ENCODE measurements around the gene EXOC3. TPM values are rescaled to one million over a fixed set of nuclear protein-coding genes. Genes with fewer than 3 reads are reported as not detected.

The EXOC3 gene
- polyA plus RNA-seq, 3 donors from 2014 or later: 22.6 to 43.9 (median 34.0) TPM

GRCh38 chr5:443239-444151, 519 bp downstream of the EXOC3 start:
- peaks cover 0 to 7% (median 4%) of the 10 kb centered on the region in 3 donors for H3K27me3 Mint-ChIP-seq (ENCODE audit: low read depth in 3 of 3)
- peaks cover 7 to 16% (median 11%) of the 10 kb centered on the region in 3 donors for H3K36me3 Mint-ChIP-seq
- H3K9me3 Mint-ChIP-seq: no peaks in the 10 kb centered on the region
- H3K27ac Mint-ChIP-seq: peak overlapping the region; percentile 36 to 94 (median 72)
- peaks cover 36 to 47% of the 10 kb centered on the region in 2 donors for H3K4me1 Mint-ChIP-seq
- H3K4me3 Mint-ChIP-seq: peak overlapping the region; percentile 85 to 96 (median 92)
- no peak for DNase-seq

DNA sequence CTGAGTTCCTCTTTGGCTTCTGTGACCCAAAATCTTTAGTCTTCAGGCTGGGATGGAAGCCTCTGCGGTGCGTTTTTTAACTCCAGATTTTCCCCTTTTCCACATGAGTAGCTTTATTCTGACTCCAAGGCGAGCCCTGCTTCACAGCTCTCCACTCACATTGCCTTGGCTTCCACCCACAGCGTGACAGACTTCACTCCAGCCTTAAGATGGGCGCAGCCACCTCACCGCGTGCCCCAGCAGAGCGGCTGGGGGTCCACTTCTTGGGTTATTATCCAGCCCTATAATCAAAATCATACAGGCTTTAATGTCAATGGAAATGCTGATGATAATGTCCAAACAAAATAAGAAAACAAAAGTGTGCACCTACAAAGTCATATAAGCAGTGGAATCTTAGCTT, 1.2 kb downstream of the EXOC3 start:
- no peak for DNase-seq
- Mint-ChIP-seq H3K4me3 (peak overlapping the region; percentile 85 to 96 (median 92)), H3K27me3 (ENCODE audit: low read depth in 3 of 3) (peaks cover 0 to 7% (median 4%) of the 10 kb centered on the region in 3 donors), H3K4me1 (peaks cover 40 to 54% of the 10 kb centered on the region in 2 donors), H3K9me3 (no peaks in the 10 kb centered on the region), H3K36me3 (peaks cover 13 to 23% (median 18%) of the 10 kb centered on the region in 3 donors), H3K27ac (peak overlapping the region; percentile 66 to 86 (median 76))

DNA sequence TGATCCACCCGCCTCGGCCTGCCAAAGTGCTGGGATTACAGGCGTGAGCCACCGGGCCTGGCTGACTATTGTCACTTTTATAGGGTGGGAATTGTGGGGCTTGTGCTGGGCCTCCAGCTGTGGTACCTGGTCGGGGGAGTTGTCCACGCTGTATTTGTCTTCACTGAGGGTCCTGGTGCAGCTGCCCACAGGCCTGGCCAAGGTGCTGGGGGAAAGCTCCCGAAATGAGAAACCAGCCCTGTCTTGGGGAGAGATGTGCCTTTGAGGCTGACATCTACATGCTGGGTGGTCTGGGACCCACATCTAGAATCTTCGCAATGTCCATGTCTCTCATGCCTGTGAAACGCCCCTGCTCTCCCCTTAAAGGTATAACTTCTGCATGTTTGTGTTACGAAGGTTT, 2.6 kb downstream of the EXOC3 start:
- DNase-seq: no peak
- H3K27ac Mint-ChIP-seq: peak overlapping the region in 3 of 6 donors; percentile 13 to 69 (median 44)
- H3K4me1 Mint-ChIP-seq: peaks cover 40 to 63% of the 10 kb centered on the region in 2 donors
- peaks cover 24 to 36% (median 30%) of the 10 kb centered on the region in 3 donors for H3K36me3 Mint-ChIP-seq
- H3K4me3 Mint-ChIP-seq: peak overlapping the region in 4 of 5 donors; percentile 28 to 92 (median 54)
- H3K27me3 Mint-ChIP-seq (ENCODE audit: low read depth in 3 of 3): peaks cover 0 to 7% (median 4%) of the 10 kb centered on the region in 3 donors
- no peaks in the 10 kb centered on the region for H3K9me3 Mint-ChIP-seq

- peaks cover 0 to 7% (median 4%) of the 10 kb centered on the region in 3 donors for H3K27me3 Mint-ChIP-seq (ENCODE audit: low read depth in 3 of 3)
- peaks cover 31 to 43% (median 37%) of the 10 kb centered on the region in 3 donors for H3K36me3 Mint-ChIP-seq
- peaks cover 40 to 64% of the 10 kb centered on the region in 2 donors for H3K4me1 Mint-ChIP-seq
- H3K4me3 Mint-ChIP-seq: peak overlapping the region in 4 of 5 donors; percentile 28 to 61 (median 54)
- peak overlapping the region in 4 of 6 donors; percentile 8 to 69 (median 28) for H3K27ac Mint-ChIP-seq
- H3K9me3 Mint-ChIP-seq: peaks cover 0 to 1% (median 0%) of the 10 kb centered on the region in 6 donors
- DNase-seq: no peak
These were observed 3.3 kb downstream of the EXOC3 start for GRCh38 chr5:446066-446882.

DNA sequence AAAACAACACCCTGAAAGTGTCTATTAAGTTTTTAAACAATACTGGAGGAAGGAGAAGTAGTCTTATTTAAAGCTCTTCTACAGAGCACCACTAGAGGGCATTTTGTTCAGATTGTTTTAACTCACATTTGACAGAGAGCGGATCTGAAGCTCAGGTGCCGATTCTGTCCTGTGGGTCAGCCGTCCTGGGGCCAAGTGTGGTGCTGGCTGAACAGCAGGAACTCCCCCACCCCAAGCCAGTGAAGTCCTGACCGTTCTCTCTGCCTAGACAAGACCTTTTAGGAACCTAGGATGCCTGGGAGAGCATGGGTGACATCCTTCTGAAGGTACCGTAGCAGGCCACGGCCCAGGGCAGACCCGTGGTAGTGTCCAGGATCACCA, 3.9 kb downstream of the EXOC3 start:
- peaks cover 0 to 7% (median 4%) of the 10 kb centered on the region in 6 donors for H3K9me3 Mint-ChIP-seq
- H3K4me3 Mint-ChIP-seq: no peak overlapping the region
- H3K4me1 Mint-ChIP-seq: peaks cover 38 to 61% of the 10 kb centered on the region in 2 donors
- DNase-seq: peak in 2 of 3 donors; percentile 14 to 31
- peak overlapping the region in 1 of 6 donors; percentile 53 for H3K27ac Mint-ChIP-seq
- H3K27me3 Mint-ChIP-seq (ENCODE audit: low read depth in 3 of 3): peaks cover 0 to 7% (median 4%) of the 10 kb centered on the region in 3 donors
- peaks cover 37 to 49% (median 43%) of the 10 kb centered on the region in 3 donors for H3K36me3 Mint-ChIP-seq

DNA sequence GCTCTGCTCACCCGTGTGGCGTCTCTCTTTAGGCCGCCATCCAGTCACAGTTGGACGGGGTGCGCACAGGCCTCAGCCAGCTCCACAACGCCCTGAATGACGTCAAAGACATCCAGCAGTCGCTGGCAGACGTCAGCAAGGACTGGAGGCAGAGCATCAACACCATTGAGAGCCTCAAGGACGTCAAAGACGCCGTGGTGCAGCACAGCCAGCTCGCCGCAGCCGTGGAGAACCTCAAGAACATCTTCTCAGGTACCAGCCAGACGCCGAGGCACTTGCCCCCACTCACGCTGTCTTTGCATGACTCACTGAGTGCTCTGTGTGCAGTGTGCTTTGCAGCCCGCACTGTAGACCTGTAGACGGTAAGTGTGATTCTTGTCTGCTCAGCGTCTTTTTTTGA, 4.5 kb downstream of the EXOC3 start:
- Mint-ChIP-seq H3K4me3 (no peak overlapping the region), H3K36me3 (peaks cover 43 to 55% (median 50%) of the 10 kb centered on the region in 3 donors), H3K4me1 (peaks cover 38 to 58% of the 10 kb centered on the region in 2 donors), H3K27me3 (ENCODE audit: low read depth in 3 of 3) (peaks cover 0 to 7% (median 4%) of the 10 kb centered on the region in 3 donors), H3K9me3 (peaks cover 3 to 13% (median 10%) of the 10 kb centered on the region in 6 donors), H3K27ac (peak overlapping the region in 1 of 6 donors; percentile 10)
- DNase-seq: no peak

- Mint-ChIP-seq H3K36me3 (peaks cover 49 to 62% (median 57%) of the 10 kb centered on the region in 3 donors), H3K9me3 (peaks cover 3 to 18% (median 13%) of the 10 kb centered on the region in 6 donors), H3K27ac (peak overlapping the region in 2 of 6 donors; percentile 34 to 46), H3K4me3 (no peak overlapping the region), H3K27me3 (ENCODE audit: low read depth in 3 of 3) (peaks cover 0 to 7% (median 2%) of the 10 kb centered on the region in 3 donors), H3K4me1 (peaks cover 43 to 63% of the 10 kb centered on the region in 2 donors)
- DNase-seq: no peak
These were observed 5.2 kb downstream of the EXOC3 start for GRCh38 chr5:448061-448765.

GRCh38 chr5:448766-449090, 5.8 kb downstream of the EXOC3 start:
- peaks cover 0 to 7% (median 2%) of the 10 kb centered on the region in 3 donors for H3K27me3 Mint-ChIP-seq (ENCODE audit: low read depth in 3 of 3)

DNA sequence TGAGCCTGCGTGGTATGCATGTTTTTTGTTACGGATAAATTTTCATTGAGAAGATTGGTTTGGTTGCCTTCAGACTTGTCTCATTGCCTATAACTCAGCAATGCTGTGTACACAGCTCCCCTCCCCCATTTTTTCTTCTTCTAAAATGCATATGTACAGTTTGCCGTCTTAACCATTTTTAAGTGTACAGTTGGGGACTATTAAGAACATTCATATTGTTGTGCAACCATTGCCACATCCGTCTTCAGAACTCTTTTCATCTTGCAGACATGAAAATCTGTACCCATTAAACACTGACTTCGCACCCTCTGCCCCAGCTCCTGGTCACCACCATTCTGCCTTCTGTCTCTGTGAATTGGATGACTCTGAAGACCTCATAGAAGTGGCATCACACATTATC, 6.2 kb downstream of the EXOC3 start:
- H3K27ac Mint-ChIP-seq: no peak overlapping the region

More at GRCh38 chr5:448766-449090, 5.8 kb downstream of the EXOC3 start:
- no peak for DNase-seq
- no peak overlapping the region for H3K4me3 Mint-ChIP-seq
- peaks cover 43 to 68% of the 10 kb centered on the region in 2 donors for H3K4me1 Mint-ChIP-seq
- H3K36me3 Mint-ChIP-seq: peaks cover 55 to 67% (median 62%) of the 10 kb centered on the region in 3 donors
- H3K9me3 Mint-ChIP-seq: peaks cover 3 to 18% (median 13%) of the 10 kb centered on the region in 6 donors
- H3K27ac Mint-ChIP-seq: peak overlapping the region in 1 of 6 donors; percentile 46

DNA sequence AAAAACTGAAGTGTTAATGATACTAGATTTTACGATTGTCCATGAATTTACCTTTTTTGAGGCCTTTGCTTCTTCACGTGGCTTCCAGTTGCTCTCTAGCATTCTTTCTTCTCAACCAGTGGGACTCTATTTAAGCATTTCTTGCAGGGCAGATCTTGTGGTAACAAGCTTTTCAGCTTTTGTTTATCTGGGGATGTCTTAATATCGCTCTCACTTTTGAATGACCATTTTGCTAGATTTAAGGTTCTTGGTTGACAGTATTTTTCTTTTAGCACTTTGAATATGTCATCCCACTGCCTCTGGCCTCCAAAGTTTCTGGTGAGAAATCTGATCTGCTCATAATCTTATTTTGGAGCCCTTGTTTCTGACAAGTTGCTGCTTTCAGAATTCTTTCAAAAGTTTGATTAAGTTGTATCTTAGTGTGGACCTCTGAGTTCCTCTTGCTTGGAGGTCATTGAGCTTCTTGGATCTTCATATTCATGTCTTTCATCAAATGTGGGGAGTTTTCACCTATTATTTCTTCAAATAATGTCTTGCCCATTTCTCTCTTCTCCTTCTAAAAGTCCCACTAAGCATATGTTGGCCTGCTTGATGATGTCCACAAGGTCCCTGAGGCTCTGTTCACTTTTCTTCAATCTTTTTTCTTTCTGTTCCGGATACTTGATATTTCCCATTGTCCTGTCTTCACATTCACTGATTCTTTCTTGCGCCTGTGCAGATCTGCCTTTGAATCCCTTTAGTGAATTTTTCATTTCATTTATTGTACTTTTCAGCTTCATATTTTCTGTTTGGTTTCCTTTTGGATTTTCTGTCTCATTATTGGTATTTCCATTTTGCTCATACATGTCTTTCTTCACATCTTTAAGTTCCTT, 8.8 kb downstream of the EXOC3 start:
- no peak for DNase-seq
- no peaks in the 10 kb centered on the region for H3K27me3 Mint-ChIP-seq (ENCODE audit: low read depth in 3 of 3)
- no peak overlapping the region for H3K4me3 Mint-ChIP-seq
- peaks cover 31 to 52% of the 10 kb centered on the region in 2 donors for H3K4me1 Mint-ChIP-seq
- peaks cover 3 to 18% (median 13%) of the 10 kb centered on the region in 6 donors for H3K9me3 Mint-ChIP-seq
- peaks cover 60 to 80% (median 68%) of the 10 kb centered on the region in 3 donors for H3K36me3 Mint-ChIP-seq
- no peak overlapping the region for H3K27ac Mint-ChIP-seq

More for the DNA sequence above, 6.2 kb downstream of the EXOC3 start:
- peaks cover 0 to 5% (median 1%) of the 10 kb centered on the region in 3 donors for H3K27me3 Mint-ChIP-seq (ENCODE audit: low read depth in 3 of 3)
- no peak overlapping the region for H3K4me3 Mint-ChIP-seq
- peaks cover 3 to 18% (median 13%) of the 10 kb centered on the region in 6 donors for H3K9me3 Mint-ChIP-seq
- peaks cover 58 to 71% (median 65%) of the 10 kb centered on the region in 3 donors for H3K36me3 Mint-ChIP-seq
- peaks cover 42 to 70% of the 10 kb centered on the region in 2 donors for H3K4me1 Mint-ChIP-seq
- no peak for DNase-seq

DNA sequence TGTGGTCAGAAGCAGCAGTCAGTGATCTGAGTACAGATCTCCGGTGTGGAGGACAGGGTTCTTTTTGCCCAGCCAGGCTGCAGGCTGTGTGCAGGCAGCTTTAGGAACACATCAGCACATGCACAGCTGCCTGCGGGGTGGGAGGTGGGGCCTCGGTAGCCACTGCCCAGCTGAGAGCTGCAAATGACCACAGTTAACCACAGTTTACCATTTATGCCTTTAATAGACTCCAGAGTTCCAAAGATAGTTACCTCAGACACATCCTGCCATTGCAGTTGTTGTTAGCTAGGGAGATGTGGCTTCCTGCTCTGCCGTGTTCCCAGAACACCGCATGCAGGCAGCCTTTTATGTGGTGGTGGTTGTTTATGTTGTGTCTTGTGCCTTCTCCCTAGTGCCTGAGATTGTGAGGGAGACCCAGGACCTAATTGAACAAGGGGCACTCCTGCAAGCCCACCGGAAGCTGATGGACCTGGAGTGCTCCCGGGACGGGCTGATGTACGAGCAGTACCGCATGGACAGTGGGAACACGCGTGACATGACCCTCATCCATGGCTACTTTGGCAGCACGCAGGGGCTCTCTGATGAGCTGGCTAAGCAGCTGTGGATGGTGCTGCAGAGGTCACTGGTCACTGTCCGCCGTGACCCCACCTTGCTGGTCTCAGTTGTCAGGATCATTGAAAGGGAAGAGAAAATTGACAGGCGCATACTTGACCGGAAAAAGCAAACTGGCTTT, 10.2 kb downstream of the EXOC3 start:
- Mint-ChIP-seq H3K9me3 (peaks cover 3 to 18% (median 13%) of the 10 kb centered on the region in 6 donors), H3K27ac (peak overlapping the region in 2 of 6 donors; percentile 29 to 37), H3K4me1 (peaks cover 29 to 47% of the 10 kb centered on the region in 2 donors), H3K4me3 (peak overlapping the region in 1 of 5 donors; percentile 33), H3K36me3 (peaks cover 59 to 80% (median 66%) of the 10 kb centered on the region in 3 donors), H3K27me3 (ENCODE audit: low read depth in 3 of 3) (no peaks in the 10 kb centered on the region)
- no peak for DNase-seq
